Dermis microvascular lymphatic vessel endothelial cell (primary cell): ENCODE results near the gene SDK2. TPM values are rescaled to one million over a fixed set of nuclear protein-coding genes. Genes with fewer than 3 reads are reported as not detected.

Experiments
- DNase-seq, 2 donors: peaks; one replicate each; pipeline versions ENCODE4 v3.0.0 to v3.0.0-alpha.2; 2010; ENCODE audit warnings: low read depth in 2 of 2
- total RNA-seq: library from RNA; depleted of rRNA; stranded (reverse); fragments of >200 nt; gene quantifications from 2 replicates; pipeline ENCODE4 v1.2.1, GENCODE V29; 2014

The SDK2 gene
- total RNA-seq, 1 donor from 2014 or later = not detected

DNA sequence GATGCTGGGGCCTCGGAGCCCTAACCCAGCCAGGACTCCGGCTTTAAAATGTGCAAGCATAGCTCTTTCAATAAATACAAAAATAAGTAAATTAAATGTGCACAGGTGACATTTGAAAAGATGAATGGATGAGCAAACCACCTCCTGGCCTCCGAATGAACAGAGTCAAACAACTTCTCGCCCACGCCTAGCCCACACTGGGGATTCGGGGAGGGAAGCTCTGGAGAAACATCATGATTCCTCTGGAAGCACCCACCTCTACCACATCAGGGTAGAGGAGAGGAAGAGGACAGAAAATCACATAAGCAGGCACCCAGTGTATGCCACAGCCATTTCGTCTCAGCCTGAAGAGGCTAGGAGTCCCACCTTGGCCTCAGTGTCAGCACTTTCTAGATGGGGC is 105.8 kb downstream of the SDK2 start:
- DNase-seq = no peak

DNA sequence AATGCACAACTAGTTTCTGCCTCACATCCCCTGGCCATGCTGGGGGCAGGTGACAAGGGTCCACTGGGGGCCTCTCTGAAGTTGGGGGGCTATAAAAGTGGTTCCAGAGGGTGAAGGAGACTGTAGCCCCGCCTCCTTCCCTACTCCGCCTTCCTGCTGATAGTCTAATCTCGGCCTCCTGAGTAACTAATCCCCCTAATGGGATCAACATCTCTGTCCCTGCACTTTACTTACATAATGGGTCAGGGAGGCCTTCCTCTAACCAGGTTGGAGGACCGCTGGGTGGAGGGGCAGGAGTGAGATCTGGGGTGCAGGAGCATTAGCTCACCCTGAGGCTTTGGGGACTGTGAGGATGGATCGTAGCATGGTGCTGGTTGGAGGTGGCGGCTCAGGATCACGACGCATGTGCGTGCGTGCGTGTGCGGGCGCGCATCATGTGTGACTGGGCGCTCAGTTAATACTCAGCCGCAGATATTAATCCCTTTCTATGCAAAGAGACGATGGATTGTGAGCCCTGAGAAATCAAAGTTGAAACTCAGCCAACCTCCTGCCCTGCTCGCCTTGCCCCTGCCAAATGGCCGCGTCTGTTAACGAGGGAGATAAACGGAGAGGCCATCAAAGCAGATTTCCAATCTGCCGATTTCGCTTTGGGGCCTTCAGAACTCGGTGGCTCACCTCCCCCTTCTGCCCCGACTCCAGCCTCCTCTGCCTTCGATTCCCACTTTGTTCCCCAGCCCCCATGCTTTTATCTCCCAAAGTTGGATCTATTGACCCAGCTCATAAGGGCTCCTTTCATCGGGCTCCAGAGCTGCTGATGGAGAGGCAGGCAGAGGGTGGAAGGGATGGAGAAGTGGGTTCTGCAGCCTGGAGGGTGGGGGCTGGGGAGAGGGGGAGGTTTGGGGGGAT is 107.3 kb downstream of the SDK2 start:
- no peak for DNase-seq

DNA sequence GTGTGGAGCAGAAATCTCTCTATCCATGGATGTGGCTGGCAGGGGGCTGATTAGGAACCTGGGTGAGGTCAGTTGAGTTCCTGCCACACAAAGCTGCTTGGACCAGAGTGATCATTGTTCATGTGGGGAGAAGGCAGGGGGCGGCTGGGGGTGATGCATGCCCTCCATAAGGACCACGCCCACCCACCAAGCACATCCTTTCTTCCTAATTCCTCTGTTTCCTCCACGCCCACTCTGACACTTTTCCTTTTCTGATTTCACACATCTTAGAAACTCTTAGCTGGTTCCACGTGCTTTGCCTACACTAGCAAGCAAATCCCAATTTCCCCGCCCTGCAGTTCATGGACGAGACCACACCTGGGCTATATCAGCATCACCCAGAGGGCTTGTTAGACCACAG is 108.5 kb downstream of the SDK2 start:
- DNase-seq = no peak

DNA sequence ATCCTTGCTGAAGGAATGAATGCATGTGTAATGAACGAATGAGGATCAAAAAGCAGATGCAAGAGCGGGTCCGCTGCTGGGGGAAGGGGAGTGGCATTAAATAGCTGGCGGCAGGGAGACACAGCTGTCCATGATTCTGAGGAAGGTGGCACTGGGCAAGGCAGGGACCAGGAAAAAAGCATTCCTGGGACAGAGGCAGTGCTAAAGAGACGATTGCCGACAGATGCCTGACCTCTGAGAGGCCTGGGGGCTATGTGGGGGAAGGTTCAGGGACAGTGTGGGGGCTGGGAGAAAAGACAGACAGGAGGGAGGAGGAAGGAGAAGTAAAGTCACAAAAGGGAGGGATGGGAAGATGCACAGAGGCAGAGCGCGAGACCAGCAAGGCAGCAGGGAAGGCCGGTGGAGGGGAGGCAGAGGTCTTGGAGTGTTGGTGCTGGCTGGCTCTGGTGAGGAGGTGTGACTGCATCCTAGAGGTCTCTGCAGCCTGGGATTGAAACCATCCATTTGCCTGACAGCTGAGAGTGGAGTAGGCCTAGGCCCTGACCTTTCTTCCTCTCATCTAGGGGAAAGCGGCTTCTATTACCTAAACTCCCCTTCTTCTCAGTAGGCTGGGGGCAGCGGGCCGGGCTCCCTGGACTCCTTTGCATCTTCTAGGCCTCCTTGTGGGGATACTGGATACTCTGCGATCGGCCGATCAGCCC is 109.9 kb downstream of the SDK2 start:
- no peak for DNase-seq

DNA sequence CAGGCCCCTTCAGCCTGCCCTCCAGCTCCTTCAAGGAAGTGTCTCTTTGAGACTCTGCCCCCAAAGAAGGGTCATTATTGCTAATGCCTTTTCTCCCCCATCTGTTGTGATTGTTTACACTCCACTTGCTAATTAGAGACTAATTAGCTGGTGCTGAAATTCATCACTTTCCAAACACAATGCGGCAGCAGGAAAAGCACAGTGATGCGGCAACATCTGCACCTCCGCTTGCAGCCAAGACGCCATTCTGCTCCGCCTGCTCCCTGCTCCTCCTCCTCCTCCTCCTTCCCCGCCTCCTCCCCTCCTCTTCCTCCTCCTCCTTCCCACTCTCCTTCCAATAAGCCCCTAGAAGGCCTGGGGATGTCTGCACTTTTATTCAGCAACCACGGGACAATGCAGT is 110.5 kb downstream of the SDK2 start:
- no peak for DNase-seq

DNA sequence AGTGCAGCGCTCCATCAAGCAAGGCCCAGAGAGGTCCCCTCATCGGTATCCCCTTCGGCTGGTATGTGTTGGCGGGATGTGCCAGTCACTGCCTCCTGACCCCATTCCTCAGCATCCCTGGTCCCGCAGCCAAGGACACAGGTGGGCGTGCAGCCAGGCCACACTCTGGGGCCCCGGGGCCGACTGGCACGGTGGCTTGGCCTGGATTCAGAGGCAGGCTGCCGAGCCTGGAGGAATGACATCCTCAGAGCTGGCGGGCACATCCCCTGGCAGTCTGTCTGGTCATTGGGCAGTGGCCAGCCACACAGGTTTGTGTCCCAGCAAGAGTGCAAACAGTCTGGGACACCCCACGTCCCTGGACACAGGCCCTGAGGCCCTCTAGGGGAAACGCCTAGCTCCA is 111.1 kb downstream of the SDK2 start:
- DNase-seq = no peak

DNA sequence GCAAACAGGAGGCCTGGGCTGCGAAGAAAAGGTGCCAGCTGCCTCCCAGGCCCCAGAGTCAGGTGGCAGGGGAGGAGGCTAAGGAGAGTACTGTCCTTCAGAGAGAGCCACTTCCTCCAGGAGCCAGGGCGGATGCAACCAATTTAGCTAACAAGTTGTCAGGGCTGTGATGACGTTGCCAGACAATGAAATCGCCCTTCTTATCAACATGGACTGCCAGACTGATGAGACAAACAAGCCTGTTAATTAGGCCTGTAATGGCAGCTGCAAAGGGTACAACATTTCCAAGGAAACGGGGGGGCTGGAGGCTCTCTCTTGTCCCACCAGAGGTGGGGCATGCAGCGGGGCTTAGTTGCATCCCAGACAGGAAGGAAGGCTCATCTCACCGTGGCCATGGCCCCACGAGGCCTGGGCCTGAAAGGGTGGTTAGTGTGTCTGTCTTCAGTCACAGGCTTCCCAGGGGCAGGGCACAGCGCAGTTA is 111.8 kb downstream of the SDK2 start:
- DNase-seq = no peak

DNA sequence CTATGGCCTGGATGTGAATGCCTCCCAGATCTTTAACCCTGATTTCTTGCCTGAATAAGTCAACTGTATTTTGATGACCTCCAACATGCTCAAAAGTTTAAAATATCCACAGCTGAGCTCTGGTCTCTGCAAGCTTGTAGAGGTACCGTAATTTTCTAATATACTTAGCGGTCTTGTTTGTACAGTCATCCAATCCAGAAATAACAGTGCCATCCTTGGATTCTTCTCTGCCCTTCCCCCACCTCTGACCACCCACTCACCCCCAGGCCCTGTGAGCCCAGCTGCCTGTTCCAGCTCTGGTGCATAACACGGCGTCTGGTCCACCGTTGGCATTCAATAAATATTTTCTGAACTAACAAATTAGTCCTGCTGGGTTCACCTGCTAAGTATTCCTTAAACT is 113.1 kb downstream of the SDK2 start:
- DNase-seq = no peak

DNA sequence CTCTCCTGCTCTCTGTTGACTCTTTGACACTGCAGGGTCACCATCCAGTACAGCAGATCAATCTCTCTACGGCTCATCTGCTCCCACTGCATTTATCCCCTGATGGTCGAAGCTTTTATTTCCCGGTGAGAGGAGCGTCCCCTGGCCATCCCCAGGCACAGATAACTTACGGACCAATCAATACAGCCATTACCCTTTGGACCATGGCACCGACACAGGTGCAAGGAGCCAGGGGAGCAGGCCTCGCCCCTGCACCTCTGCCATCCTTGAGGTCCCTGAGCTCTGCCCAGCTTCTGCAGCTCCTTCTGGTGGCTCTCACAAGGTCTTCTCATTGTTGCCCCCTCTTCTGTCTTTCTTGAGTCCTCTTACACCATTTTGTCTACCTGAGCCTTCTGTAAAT is 115.6 kb downstream of the SDK2 start:
- DNase-seq = no peak

DNA sequence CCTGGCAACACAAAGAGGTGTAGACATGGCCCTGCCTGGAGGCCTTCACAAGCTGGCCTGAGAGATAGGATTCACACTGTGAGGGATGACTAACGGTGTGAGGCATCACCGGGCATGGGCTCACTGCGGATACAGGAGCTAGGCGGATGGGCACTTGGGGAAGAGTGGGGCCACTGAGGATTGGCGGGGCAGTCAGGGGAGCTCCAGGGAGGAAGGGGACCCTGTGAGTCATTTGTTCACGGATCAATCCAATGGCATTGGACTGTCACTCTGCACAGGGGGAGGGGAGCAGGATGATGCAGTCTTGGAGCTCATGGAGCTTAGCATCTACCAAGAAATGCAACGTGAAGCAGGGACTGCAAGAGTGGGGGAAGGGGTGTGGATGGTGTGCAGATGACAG is 117.3 kb downstream of the SDK2 start:
- DNase-seq = no peak

DNA sequence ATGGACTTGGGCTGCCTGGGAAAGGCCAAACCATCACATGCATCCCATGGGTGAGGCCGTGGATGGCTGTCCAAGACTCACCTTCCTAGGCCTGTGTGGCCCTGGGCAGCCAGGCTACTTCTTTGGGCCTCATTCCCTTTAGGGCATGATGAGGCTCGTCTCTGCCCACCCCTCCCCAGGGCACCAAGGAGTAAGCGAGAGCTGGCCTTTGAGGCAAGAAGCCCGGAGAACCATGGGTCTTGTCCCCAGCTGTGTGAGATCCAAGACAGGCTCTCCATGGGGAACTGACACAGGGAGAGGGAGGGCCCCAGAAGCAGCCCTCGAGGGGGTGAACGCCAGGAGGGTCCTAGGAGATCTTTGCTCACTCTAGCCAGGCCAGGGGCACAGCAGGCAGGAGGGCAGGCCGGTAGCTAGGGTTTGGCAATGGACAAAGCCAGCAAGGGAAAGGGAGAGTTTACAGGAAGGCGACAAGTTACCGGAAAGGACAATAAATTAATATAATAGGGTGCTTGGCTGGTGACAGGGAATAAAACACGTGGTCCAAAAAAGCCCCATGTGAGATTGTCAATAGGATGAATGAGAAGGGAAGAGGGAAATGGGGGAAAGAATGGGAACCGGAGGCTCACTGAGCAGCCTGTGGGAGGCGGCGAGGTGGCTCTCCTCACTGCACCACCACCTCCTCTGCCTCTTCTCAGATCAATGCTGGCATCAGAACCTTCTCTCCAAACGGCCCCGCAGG is 119.1 kb downstream of the SDK2 start:
- DNase-seq = no peak

DNA sequence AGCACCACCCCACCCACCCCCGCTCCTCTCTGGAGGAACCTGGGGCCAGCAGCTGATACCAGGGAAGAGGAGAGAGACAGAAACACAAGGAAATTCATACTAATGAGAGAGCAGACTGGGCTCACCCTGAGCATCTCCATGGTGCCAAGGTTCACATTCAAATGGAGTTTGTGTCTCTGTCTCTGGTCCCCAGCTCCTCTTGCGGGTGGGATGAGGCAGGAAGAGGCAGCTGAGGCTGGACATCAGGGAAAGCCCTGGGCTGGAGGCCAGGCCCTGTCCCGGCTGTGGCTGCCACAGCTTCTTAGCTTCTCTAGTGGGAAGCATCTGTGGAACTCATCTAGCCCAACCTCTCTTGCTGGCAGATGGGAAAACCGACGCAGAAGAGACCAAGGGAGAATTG is 121.5 kb downstream of the SDK2 start:
- no peak for DNase-seq

DNA sequence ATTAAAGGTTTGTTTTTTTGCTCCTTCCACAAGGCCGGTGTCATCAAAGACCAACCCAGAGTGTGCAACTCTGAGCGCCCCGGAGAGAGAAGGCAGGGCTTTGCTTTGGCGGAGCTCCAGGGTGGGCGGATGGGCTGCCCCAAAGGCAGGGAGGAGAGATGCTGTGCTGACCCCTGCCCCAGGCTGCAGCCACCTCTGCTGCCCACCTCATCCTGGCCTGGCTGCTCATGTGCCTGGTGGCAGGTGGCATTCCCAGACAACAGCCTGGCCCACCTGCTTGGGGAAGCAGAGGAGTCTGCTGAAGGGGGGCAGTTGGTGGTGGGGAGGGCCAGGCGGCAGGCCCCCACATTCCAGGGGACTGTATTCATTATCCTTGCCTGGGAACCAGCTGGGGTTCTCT is 122.1 kb downstream of the SDK2 start:
- DNase-seq = no peak

DNA sequence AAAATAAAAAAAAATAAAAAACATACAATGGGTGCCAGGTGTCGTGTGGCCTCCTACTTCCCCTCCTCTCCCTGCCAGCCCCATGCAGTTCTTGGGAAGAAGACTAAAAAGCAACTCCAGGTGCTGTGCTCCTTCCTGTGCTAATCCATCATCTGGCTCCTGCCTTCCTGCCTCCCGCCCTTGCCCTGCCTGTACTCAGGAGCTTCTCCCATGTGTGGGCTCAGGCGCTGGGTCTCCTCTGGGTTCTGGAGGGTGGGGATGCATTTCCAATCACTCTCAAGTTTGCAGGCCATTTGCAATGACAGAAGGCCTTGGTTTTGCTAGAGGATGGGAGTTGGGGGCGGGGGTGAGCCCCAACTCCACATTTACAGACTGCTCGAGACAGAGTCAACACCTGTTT is 122.9 kb downstream of the SDK2 start:
- no peak for DNase-seq

DNA sequence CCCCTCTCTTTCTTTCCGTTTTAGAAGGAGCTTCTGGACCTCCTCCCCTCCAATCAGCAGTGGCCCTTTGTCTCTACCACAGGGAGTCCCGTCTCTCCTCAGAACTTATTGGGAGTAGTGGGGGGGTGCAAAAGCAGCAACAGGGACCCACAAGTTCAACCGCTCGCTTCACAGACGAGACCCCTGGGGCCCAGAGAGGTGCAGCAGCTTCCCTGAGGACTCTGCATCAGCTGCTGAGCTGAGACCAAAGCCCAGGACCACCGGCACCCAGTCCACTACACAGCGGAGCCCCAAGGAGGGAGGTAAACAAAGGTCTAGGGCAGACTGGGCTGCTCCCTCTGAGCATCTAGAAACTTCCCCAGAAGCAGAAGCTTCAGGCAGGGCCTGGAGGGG is 123.9 kb downstream of the SDK2 start:
- no peak for DNase-seq

DNA sequence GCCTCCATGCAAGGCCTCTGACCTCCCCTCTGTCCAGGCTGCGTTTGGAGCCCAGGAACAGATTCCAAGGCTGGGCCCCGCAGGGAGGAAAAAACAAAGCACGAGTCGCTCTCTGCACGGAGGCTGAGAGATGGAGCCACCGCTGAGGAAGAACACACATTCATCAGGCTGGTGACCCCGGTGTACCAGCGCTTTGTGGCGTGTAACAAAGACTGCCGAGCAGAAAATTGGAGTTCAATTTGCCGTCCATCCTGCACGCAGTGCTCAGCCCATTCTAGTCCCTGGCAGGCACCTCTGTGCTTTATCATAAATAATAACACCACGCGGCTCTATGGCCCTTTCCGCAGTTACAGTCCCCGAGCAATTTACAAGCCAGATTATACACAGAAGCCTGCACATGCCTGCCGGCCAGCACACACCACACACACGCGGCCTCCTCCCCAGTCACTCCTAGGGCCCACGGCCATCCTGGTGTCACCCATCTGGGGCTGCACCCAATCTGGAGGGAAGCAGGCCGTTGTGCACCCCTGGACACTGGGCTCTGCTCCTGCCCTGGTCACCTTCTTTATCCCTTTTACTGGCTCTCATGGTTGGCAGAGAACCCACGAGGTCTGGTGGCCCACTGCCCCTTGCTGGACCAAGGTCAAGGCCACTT is 124.4 kb downstream of the SDK2 start:
- no peak for DNase-seq

DNA sequence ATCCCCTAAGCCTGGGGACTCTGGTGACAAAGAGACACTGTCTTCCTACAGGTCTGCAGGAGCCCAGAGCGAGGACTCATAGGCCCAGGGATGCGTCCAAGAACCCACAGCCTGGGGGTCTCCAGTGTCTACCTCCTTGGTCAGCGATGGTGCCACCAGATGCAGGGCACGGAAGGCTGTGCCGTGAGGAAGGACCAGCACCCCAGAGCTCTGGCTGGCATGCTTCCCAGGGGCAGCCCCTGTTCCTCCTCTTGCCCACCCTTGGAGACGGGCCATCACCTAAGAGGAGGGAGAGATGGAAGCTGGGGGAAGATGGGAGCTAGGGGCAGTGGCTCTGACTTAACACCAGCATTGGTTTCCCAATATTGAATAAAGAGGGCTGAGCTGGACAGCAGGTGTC is 125.2 kb downstream of the SDK2 start:
- no peak for DNase-seq

DNA sequence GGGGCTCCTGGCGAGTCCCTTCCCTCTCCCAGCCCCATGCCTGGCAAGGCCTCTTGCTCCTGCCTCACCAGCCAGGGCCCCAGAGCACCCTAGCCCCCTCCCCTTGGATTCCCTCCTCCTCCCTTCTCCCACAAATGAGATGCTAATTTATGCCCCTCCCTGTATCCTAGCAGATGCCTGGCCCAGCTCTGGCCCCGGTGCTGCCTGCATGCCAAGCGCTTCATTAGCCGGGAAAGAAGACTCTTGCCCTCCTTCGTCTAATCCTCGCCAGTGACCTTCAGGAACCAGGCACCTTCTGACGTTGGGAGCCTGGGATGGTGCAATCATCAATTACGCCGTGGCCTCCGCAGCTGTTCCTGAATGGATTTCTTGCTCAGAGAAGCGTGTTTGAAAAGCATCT is 127.8 kb downstream of the SDK2 start:
- DNase-seq = no peak

DNA sequence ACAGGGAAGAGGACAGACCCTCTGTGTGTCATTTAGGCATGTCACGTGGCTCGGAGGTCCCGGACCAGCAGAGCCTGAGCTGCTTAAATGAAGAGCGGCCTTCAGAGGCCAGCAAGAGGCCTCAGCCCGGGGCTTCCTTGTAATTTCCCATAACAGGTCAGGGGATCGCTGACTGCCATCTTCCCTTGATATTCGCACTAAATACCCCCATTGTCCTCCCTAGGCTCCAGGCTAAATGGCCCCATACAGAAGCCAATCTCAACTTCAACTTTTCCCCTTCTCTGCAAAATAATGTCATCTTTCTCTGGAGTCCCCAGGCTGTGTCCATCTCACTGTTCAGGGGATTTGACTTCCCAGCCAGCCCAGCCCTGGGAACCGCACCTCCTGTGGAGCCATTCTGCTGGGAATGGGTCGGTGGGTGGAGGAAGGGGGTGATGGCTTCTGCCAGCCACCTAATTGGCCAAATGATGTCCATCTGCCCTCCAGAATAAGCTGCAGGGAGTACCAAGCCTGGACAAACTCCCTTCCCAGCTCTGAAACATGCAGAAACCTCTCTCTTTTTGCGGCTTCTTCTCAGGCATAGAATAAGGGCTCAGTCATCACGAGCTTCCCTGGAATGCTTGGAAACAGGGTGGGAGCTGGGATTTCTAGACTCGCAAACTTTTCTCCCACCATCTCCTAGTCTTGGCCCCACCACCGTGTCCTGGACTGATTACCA is 129.9 kb downstream of the SDK2 start:
- no peak for DNase-seq

DNA sequence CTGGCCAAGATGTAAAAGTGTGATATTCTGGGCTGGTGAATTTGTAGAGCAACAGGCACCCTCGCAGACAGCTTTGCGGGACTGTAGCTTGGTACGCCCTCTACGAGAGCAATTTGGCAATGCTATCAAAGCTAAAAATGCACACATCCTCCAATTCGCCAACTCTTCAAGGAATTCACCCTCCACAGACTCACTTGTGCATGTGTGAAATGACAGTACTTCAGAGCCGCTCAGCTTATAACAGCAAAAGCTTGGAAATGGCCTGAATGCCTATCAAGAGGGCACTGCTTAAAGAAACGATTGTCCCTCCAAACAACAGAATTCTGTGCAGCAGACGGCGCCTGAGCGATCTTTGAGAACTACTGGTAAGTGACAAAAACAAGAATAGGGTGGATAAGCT is 130.8 kb downstream of the SDK2 start:
- DNase-seq = no peak

DNA sequence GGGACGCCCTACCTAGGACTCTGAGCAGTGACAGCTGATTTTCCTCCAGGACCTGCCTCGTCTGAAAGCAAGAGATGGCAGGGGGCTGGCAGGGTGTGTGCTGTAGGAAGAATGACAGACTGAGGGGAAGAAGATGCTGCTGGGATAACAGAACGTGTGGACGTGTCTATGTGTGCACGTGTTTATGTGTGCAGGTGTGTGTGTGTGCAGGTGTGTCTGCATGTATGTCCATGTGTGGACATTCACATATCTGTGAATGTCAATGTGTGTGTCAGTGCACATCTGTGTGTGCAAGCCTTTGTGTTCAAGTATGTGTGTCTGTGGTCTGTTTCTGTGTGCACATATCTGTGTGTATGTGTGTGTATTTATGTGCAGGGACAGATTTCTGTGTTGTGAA is 132.5 kb downstream of the SDK2 start:
- no peak for DNase-seq
